K562 (cell line): ENCODE data around the gene CCDC136. TPM values are rescaled to one million over a fixed set of nuclear protein-coding genes. Genes with fewer than 3 reads are reported as not detected.
A peak's percentile ranks its signal among the peaks of the same experiment; 100 is the strongest.

ENCODE experiments used
- ELK1 ChIP-seq: sonication (generic); formaldehyde crosslinking; IDR thresholded peaks from 2 replicates; pipeline ENCODE4 v1.8.1; 2022; ENCODE audit warnings: missing genetic modification reagents
- HEY1 ChIP-seq: fragments of 250-450 bp; sonication (Bioruptor Pico); IDR thresholded peaks from 2 replicates; pipeline ENCODE4 v1.5.0; 2020; ENCODE audit warnings: mild to moderate bottlenecking, moderate library complexity, borderline replicate concordance
- MYBL2 ChIP-seq, 2 experiments: fragments of 450-650 bp in 1 of 2; sonication (generic) in 1 of 2; formaldehyde crosslinking in 1 of 2; IDR thresholded peaks; 2 replicates each; pipeline versions ENCODE4 v1.6.1 to v1.8.1; 2017 to 2022; ENCODE audit warnings: borderline replicate concordance in 1 of 2, inconsistent platforms in 1 of 2, low read depth in 1 of 2, mild to moderate bottlenecking in 1 of 2, missing genetic modification reagents in 1 of 2, moderate library complexity in 1 of 2
- NFE2L1 ChIP-seq: fragments of 450-650 bp; IDR thresholded peaks from 2 replicates; pipeline ENCODE4 v1.6.1; 2016; ENCODE audit warnings: missing genetic modification characterization, low read depth, mild to moderate bottlenecking, missing compliant biosample characterization, moderate library complexity, borderline replicate concordance
- TCF7L2 ChIP-seq: fragments of 150-350 bp; IDR thresholded peaks from 2 replicates; pipeline ENCODE4 v1.6.1; 2016; ENCODE audit warnings: low read depth, mild to moderate bottlenecking, low read length, moderate library complexity
- ZNF217 ChIP-seq: sonication (generic); formaldehyde crosslinking; IDR thresholded peaks from 2 replicates; pipeline ENCODE4 v1.8.0; 2022; ENCODE audit warnings: mild to moderate bottlenecking, missing genetic modification reagents
- ZNF830 ChIP-seq: fragments of 250-450 bp; sonication (Bioruptor Pico); IDR thresholded peaks from 2 replicates; pipeline ENCODE4 v1.5.0; 2021; ENCODE audit warnings: mild to moderate bottlenecking
- polyA plus RNA-seq, 8 experiments: library from polyadenylated mRNA; depleted of rRNA in 4 of 8; stranded (reverse) in 5 of 8; unstranded in 3 of 8; fragments of >200 nt; fragmentation: Nextera tagmentation in 2 of 8; fragmentation: Illumina TruSeq in 1 of 8; extraction: Ambion mirVana in 2 of 8; extraction: Trizol in 1 of 8; gene quantifications; 2 replicates each; pipeline versions ENCODE4 v1.2.1 to v1.2.3, GENCODE V29; 2011 to 2014; ENCODE audit warnings: inconsistent platforms in 1 of 8, missing spikeins in 1 of 8
- total RNA-seq, 7 experiments: library from RNA; depleted of rRNA in 6 of 7; stranded (reverse); fragments of >200 nt in 6 of 7; fragmentation: Illumina TruSeq in 2 of 7; extraction: Trizol in 2 of 7; gene quantifications; 2 replicates each; pipeline versions ENCODE4 v1.2.1 to v1.2.3, GENCODE V29; 2011 to 2021; ENCODE audit warnings: low replicate concordance in 1 of 7
- TF ChIP-seq, protein P1 (sequence below): sonication (generic); formaldehyde crosslinking; IDR thresholded peaks from 2 replicates; pipeline ENCODE4 v1.8.0; 2022; ENCODE audit warnings: mild to moderate bottlenecking, missing genetic modification reagents
- TF ChIP-seq, protein P2 (sequence below): fragments of 450-650 bp; IDR thresholded peaks from 2 replicates; pipeline ENCODE4 v1.6.1; 2017; ENCODE audit warnings: antibody characterized with exemption
- TF ChIP-seq, protein P3 (sequence below): fragments of 200-600 bp; sonication (generic); IDR thresholded peaks from one replicate; pipeline ENCODE4 v1.6.1; 2012; ENCODE audit warnings: mild to moderate bottlenecking, low read depth, low read length, inconsistent platforms

The CCDC136 gene
- total and polyA plus RNA-seq, 9 of the 15 experiments (the other 6 are each of a cell fraction or from before 2014, with no cell fraction given), result 2.4 to 40.8 (median 26.5) TPM

DNA sequence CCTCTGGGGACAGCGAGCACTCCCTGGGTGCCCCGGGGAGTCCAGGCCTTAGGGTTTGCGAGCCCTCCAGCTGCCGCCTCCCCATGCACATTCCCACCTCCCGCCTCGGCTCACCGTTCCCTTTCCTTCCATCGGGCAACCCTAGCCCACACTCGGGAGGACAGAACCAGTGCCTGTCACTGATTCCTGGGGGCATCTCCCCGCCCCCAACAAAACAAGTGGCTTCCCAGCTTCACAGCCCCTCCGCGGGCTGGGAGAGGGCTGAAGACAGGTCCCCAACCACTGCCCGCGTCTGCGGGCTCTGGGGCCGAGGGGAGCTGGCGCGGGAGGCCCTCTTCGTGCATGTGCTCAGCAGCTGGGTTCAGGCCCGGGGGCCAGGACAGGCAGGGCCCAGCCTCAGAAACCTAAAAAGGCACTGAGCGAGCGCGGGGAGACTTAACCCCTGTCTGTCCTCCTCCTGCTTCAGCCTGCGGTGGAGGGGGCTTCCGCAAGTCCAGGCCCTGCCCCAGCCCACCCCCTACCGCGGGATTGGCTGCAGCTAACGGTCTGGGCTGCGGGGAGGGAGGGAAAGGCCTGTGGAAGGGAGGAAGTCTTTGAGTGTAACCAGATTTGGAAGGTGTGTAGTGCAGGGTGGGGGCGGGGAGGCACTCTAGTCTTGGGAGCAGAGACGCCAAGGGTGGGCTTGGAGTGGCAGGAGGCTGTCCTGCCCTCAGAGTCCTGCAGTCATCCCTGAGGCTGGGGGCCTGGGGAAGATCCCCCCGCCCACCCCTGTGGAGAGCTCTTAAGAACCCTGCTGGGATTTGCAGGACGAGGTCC lies 39.6 kb downstream of the CCDC136 start (continued):
- TF ChIP-seq, protein P1, sequence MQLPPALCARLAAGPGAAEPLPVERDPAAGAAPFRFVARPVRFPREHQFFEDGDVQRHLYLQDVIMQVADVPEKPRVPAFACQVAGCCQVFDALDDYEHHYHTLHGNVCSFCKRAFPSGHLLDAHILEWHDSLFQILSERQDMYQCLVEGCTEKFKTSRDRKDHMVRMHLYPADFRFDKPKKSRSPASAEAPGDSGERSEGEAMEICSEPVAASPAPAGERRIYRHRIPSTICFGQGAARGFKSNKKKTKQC (CRISPR knock-in tag), result peak; percentile 58; the same call in 1 of the 2 replicates
- TF ChIP-seq ZNF217 (CRISPR knock-in tag), result no peak
- TF ChIP-seq ZNF830, result 0 out of 2 replicates have a peak, but pooled peaks have one; percentile 34
- TF ChIP-seq, protein P2, sequence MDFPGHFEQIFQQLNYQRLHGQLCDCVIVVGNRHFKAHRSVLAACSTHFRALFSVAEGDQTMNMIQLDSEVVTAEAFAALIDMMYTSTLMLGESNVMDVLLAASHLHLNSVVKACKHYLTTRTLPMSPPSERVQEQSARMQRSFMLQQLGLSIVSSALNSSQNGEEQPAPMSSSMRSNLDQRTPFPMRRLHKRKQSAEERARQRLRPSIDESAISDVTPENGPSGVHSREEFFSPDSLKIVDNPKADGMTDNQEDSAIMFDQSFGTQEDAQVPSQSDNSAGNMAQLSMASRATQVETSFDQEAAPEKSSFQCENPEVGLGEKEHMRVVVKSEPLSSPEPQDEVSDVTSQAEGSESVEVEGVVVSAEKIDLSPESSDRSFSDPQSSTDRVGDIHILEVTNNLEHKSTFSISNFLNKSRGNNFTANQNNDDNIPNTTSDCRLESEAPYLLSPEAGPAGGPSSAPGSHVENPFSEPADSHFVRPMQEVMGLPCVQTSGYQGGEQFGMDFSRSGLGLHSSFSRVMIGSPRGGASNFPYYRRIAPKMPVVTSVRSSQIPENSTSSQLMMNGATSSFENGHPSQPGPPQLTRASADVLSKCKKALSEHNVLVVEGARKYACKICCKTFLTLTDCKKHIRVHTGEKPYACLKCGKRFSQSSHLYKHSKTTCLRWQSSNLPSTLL, result no peak
- TF ChIP-seq ELK1 (CRISPR knock-in tag), result no peak
- no peak for TF ChIP-seq MYBL2 (IDR thresholded peaks at IDR 0.05; ENCODE audit: low read depth)
- no peak for TF ChIP-seq MYBL2 (CRISPR knock-in tag; IDR thresholded peaks at IDR 0.05; ENCODE audit: borderline replicate concordance)
- TF ChIP-seq TCF7L2, result no peak
- TF ChIP-seq, protein P3, sequence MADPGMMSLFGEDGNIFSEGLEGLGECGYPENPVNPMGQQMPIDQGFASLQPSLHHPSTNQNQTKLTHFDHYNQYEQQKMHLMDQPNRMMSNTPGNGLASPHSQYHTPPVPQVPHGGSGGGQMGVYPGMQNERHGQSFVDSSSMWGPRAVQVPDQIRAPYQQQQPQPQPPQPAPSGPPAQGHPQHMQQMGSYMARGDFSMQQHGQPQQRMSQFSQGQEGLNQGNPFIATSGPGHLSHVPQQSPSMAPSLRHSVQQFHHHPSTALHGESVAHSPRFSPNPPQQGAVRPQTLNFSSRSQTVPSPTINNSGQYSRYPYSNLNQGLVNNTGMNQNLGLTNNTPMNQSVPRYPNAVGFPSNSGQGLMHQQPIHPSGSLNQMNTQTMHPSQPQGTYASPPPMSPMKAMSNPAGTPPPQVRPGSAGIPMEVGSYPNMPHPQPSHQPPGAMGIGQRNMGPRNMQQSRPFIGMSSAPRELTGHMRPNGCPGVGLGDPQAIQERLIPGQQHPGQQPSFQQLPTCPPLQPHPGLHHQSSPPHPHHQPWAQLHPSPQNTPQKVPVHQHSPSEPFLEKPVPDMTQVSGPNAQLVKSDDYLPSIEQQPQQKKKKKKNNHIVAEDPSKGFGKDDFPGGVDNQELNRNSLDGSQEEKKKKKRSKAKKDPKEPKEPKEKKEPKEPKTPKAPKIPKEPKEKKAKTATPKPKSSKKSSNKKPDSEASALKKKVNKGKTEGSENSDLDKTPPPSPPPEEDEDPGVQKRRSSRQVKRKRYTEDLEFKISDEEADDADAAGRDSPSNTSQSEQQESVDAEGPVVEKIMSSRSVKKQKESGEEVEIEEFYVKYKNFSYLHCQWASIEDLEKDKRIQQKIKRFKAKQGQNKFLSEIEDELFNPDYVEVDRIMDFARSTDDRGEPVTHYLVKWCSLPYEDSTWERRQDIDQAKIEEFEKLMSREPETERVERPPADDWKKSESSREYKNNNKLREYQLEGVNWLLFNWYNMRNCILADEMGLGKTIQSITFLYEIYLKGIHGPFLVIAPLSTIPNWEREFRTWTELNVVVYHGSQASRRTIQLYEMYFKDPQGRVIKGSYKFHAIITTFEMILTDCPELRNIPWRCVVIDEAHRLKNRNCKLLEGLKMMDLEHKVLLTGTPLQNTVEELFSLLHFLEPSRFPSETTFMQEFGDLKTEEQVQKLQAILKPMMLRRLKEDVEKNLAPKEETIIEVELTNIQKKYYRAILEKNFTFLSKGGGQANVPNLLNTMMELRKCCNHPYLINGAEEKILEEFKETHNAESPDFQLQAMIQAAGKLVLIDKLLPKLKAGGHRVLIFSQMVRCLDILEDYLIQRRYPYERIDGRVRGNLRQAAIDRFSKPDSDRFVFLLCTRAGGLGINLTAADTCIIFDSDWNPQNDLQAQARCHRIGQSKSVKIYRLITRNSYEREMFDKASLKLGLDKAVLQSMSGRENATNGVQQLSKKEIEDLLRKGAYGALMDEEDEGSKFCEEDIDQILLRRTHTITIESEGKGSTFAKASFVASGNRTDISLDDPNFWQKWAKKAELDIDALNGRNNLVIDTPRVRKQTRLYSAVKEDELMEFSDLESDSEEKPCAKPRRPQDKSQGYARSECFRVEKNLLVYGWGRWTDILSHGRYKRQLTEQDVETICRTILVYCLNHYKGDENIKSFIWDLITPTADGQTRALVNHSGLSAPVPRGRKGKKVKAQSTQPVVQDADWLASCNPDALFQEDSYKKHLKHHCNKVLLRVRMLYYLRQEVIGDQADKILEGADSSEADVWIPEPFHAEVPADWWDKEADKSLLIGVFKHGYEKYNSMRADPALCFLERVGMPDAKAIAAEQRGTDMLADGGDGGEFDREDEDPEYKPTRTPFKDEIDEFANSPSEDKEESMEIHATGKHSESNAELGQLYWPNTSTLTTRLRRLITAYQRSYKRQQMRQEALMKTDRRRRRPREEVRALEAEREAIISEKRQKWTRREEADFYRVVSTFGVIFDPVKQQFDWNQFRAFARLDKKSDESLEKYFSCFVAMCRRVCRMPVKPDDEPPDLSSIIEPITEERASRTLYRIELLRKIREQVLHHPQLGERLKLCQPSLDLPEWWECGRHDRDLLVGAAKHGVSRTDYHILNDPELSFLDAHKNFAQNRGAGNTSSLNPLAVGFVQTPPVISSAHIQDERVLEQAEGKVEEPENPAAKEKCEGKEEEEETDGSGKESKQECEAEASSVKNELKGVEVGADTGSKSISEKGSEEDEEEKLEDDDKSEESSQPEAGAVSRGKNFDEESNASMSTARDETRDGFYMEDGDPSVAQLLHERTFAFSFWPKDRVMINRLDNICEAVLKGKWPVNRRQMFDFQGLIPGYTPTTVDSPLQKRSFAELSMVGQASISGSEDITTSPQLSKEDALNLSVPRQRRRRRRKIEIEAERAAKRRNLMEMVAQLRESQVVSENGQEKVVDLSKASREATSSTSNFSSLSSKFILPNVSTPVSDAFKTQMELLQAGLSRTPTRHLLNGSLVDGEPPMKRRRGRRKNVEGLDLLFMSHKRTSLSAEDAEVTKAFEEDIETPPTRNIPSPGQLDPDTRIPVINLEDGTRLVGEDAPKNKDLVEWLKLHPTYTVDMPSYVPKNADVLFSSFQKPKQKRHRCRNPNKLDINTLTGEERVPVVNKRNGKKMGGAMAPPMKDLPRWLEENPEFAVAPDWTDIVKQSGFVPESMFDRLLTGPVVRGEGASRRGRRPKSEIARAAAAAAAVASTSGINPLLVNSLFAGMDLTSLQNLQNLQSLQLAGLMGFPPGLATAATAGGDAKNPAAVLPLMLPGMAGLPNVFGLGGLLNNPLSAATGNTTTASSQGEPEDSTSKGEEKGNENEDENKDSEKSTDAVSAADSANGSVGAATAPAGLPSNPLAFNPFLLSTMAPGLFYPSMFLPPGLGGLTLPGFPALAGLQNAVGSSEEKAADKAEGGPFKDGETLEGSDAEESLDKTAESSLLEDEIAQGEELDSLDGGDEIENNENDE, result no peak
- TF ChIP-seq NFE2L1 (tag), result no peak
- TF ChIP-seq HEY1 (CRISPR knock-in tag), result no peak
